Testis (tissue), 3 donors: ENCODE data around the gene KIAA1755. TPM values are rescaled to one million over a fixed set of nuclear protein-coding genes. Genes with fewer than 3 reads are reported as not detected.

ENCODE experiments used
- DNase-seq: peaks from one replicate; pipeline ENCODE4 v3.0.0-alpha.2; 2019
- H3K27ac ChIP-seq, 2 donors: fragments of 200-600 bp; sonication (generic); one replicate each; pipeline ENCODE4 v1.5.1; 2019
- H3K27me3 ChIP-seq: fragments of 200-600 bp; sonication (generic); one replicate; pipeline ENCODE4 v1.5.1; 2019
- H3K36me3 ChIP-seq: fragments of 200-600 bp; sonication (generic); one replicate; pipeline ENCODE4 v1.5.1; 2017; ENCODE audit warnings: low read depth; ENCODE audit errors: missing control alignments
- H3K4me1 ChIP-seq: fragments of 200-600 bp; sonication (generic); one replicate; pipeline ENCODE4 v1.5.1; 2019
- H3K4me3 ChIP-seq, 2 donors: fragments of 200-600 bp; sonication (generic); one replicate each; pipeline ENCODE4 v1.5.1; 2017 to 2019
- H3K9me3 ChIP-seq: fragments of 200-600 bp; sonication (generic); one replicate; pipeline ENCODE4 v1.5.1; 2017
- POLR2A ChIP-seq: fragments of 450-650 bp; IDR thresholded peaks from one replicate; pipeline ENCODE4 v1.6.1; 2017; ENCODE audit warnings: antibody characterized with exemption, mild to moderate bottlenecking, moderate library complexity
- WGBS, 2 donors: methylation state at CpG; one replicate each; pipeline ENCODE4 v1.1.5; 2018; 5-methylcytosine and 5-hydroxymethylcytosine counted together
- intact Hi-C: fragments of 100-400 bp; cut with DNase I; formaldehyde crosslinking; loops from one replicate; pipeline ENCODE4 v1.15.1; 2023; ENCODE audit warnings: low total_unique reads
- polyA plus RNA-seq: library from polyadenylated mRNA; stranded (reverse); fragments of 350-450 nt; fragmentation: Illumina TruSeq; extraction: RNeasy Lipid Tissue Mini Kit (QIAGEN cat#74804); gene quantifications from one replicate; pipeline ENCODE4 v1.2.3, GENCODE V29; 2014; ENCODE audit warnings: low read depth, low replicate concordance; ENCODE audit not compliant: insufficient read depth
- total RNA-seq, 2 donors: library from RNA; depleted of rRNA; stranded (reverse); fragments of >200 nt; gene quantifications; one replicate each; pipeline ENCODE4 v1.2.3, GENCODE V29; 2016
- TF ChIP-seq, protein P1 (sequence below), 3 experiments: fragments of 450-650 bp in 2 of 3; fragments of 200-600 bp in 1 of 3; sonication (generic) in 1 of 3; IDR thresholded peaks; one replicate each; pipeline ENCODE4 v1.5.1; 2016 to 2019; ENCODE audit warnings: antibody characterized with exemption in 3 of 3, mild to moderate bottlenecking in 2 of 3, moderate library complexity in 1 of 3

KIAA1755 gene
- total and polyA plus RNA-seq, 3 donors from 2014 or later: 5.2 to 9.6 (median 7.6) TPM

DNA sequence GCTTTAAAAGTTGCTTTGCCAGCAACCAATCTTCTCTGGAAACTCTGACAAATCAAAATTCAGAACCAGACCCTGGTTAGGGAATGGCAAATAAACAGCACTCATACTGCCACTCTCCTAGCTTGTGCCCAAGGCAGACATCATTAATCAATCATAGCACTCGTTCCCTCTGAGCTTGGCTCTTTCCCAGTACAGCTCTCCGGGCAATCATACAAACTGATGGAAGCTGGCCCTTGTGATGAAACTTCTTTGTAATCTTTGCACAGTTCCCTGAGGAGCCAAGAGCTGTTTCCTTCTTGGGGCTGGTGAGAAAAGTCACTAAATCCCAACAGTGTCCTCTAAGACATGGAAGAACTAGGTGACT lies 34.7 kb downstream of the KIAA1755 start:
- Histone ChIP-seq H3K27me3 (no peaks in the 10 kb centered on the region), H3K36me3 (no peaks in the 10 kb centered on the region), H3K4me1 (no peaks in the 10 kb centered on the region), H3K4me3 (no peak overlapping the region), H3K27ac (no peak overlapping the region), H3K9me3 (no peaks in the 10 kb centered on the region)
- WGBS, 2 donors: 79 to 84% methylated on average over 2 of the region's 2 CpGs
- DNase-seq: no peak
- intact Hi-C loops: loop anchor here (10.0 kb wide), 1 partner anchor 161 kb away; no protein-coding TSS in a partner anchor
- TF ChIP-seq POLR2A: no peak
- TF ChIP-seq, protein P1, sequence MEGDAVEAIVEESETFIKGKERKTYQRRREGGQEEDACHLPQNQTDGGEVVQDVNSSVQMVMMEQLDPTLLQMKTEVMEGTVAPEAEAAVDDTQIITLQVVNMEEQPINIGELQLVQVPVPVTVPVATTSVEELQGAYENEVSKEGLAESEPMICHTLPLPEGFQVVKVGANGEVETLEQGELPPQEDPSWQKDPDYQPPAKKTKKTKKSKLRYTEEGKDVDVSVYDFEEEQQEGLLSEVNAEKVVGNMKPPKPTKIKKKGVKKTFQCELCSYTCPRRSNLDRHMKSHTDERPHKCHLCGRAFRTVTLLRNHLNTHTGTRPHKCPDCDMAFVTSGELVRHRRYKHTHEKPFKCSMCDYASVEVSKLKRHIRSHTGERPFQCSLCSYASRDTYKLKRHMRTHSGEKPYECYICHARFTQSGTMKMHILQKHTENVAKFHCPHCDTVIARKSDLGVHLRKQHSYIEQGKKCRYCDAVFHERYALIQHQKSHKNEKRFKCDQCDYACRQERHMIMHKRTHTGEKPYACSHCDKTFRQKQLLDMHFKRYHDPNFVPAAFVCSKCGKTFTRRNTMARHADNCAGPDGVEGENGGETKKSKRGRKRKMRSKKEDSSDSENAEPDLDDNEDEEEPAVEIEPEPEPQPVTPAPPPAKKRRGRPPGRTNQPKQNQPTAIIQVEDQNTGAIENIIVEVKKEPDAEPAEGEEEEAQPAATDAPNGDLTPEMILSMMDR (IDR thresholded peaks at IDR 0.05): no peak

- no peak overlapping the region for H3K27ac ChIP-seq
- intact Hi-C loops: loop anchor here (10.0 kb wide), 1 partner anchor 161 kb away; no protein-coding TSS in a partner anchor
- H3K4me1 ChIP-seq: no peaks in the 10 kb centered on the region
- H3K9me3 ChIP-seq: no peaks in the 10 kb centered on the region
- no peak overlapping the region for H3K4me3 ChIP-seq
- 89 to 97% methylated on average over 8 of the region's 8 CpGs for WGBS, 2 donors
- no peaks in the 10 kb centered on the region for H3K36me3 ChIP-seq
- TF ChIP-seq POLR2A: no peak
- TF ChIP-seq, protein P1 (IDR thresholded peaks at IDR 0.05): no peak
- DNase-seq: no peak
- no peaks in the 10 kb centered on the region for H3K27me3 ChIP-seq
These were observed 35.2 kb downstream of the KIAA1755 start for GRCh38 chr20:38225240-38225899.

DNA sequence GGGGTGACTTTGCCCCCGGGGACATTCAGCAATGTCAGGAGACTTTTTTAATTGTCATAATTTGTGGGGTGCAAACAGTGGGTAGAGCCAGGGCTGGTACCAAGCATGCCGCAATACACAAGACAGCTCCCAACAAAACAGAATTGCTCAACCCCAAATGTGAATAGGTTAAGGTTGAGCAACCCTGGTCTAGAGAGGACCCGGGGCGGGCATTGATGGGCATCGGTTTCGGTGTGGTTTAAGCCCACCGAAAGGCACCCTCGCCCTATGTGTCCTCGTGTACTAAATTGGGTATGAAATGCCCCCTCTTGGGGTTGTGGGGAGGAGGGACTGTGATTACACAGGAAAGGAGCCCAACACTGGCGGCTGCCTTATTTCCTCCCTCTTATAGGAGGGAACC lies 36.0 kb downstream of the KIAA1755 start:
- Histone ChIP-seq H3K36me3 (no peaks in the 10 kb centered on the region), H3K27me3 (no peaks in the 10 kb centered on the region), H3K27ac (no peak overlapping the region), H3K9me3 (no peaks in the 10 kb centered on the region), H3K4me3 (no peak overlapping the region), H3K4me1 (no peaks in the 10 kb centered on the region)
- no peak for DNase-seq
- TF ChIP-seq POLR2A: no peak
- TF ChIP-seq, protein P1 (IDR thresholded peaks at IDR 0.05): no peak
- intact Hi-C loops: loop anchor here (10.0 kb wide), 1 partner anchor 160 kb away; no protein-coding TSS in a partner anchor
- WGBS, 2 donors: 87 to 88% methylated on average over 9 to 10 of the region's 10 CpGs

DNA sequence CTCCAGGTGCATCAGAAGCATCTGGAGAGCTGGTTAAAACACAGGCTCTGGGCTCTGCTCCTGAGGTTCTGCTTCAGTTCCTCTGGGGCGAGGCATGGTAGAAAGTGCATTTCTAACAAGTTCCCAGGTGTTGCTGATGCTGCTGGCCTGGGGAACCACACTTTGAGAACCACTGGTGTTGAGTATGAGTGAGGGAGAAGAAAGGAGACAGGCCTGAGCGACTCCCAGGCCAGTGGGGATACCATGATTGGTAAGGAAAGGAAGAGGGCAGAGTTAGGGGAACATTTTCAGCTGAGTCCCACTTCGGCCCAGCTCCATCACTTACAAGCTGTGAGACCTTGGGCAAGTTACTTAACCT lies 36.8 kb downstream of the KIAA1755 start:
- H3K27me3 ChIP-seq: no peaks in the 10 kb centered on the region
- no peaks in the 10 kb centered on the region for H3K4me1 ChIP-seq
- no peak for TF ChIP-seq POLR2A
- TF ChIP-seq, protein P1 (IDR thresholded peaks at IDR 0.05): no peak
- intact Hi-C loops: loop anchor here (10.0 kb wide), 1 partner anchor 159 kb away; no protein-coding TSS in a partner anchor
- H3K27ac ChIP-seq: no peak overlapping the region
- WGBS, 2 donors: 86 to 95% methylated on average over 3 of the region's 3 CpGs
- no peaks in the 10 kb centered on the region for H3K9me3 ChIP-seq
- no peak overlapping the region for H3K4me3 ChIP-seq
- no peak for DNase-seq
- H3K36me3 ChIP-seq: no peaks in the 10 kb centered on the region
